ENCODE data around the gene LGALS13.

DNA sequence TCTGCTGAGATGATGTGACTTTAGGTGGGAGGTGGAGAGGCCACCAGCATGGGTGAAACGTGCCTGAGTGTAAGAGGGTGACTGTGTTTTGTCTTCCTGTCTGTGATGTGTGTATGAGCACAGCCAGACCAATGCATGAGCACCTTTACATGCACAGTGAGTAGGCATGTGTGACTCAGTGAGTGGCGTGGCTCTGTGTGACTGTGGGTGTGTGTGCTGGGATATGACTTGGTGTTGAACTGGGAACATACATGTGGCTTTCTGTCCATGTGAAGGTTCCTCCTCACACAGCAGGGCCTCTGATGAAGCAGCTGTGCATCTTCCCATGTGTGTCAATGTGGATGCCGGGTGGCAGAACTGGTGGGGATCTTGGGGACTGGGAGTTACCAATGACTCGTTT is 19.9 kb upstream of the LGALS13 start:
- TF ChIP-seq MYC (IDR thresholded peaks at IDR 0.05; ENCODE audit: low read depth, low read length) (no peak), POLR2A (IDR thresholded peaks at IDR 0.05; ENCODE audit: extremely low read depth, insufficient read length) (no peak)
- TF ChIP-seq, protein P1, sequence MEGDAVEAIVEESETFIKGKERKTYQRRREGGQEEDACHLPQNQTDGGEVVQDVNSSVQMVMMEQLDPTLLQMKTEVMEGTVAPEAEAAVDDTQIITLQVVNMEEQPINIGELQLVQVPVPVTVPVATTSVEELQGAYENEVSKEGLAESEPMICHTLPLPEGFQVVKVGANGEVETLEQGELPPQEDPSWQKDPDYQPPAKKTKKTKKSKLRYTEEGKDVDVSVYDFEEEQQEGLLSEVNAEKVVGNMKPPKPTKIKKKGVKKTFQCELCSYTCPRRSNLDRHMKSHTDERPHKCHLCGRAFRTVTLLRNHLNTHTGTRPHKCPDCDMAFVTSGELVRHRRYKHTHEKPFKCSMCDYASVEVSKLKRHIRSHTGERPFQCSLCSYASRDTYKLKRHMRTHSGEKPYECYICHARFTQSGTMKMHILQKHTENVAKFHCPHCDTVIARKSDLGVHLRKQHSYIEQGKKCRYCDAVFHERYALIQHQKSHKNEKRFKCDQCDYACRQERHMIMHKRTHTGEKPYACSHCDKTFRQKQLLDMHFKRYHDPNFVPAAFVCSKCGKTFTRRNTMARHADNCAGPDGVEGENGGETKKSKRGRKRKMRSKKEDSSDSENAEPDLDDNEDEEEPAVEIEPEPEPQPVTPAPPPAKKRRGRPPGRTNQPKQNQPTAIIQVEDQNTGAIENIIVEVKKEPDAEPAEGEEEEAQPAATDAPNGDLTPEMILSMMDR (IDR thresholded peaks at IDR 0.05; ENCODE audit: low read depth, low read length) = no peak
